Immature natural killer cell (primary cell): ENCODE data around the gene KLHL30. TPM values are rescaled to one million over a fixed set of nuclear protein-coding genes. Genes with fewer than 3 reads are reported as not detected.
A peak's percentile ranks its signal among the peaks of the same experiment; 100 is the strongest.
"Not testable (repeated sequence)": the region's sequence is repeated elsewhere in the genome, so short reads cannot be mapped to it uniquely, and the experiment has no call there.

Source experiments
- DNase-seq, 3 donors: peaks; one replicate each; pipeline ENCODE4 v3.0.0; 2022; ENCODE audit warnings: mixed read lengths in 1 of 3
- H3K27ac Mint-ChIP-seq, 6 donors: one replicate each; pipeline ENCODE4 v1.8.0; 2020; ENCODE audit warnings: mixed read lengths in 6 of 6, mild to moderate bottlenecking in 5 of 6, inconsistent platforms in 4 of 6, moderate library complexity in 3 of 6
- H3K27me3 Mint-ChIP-seq, 3 donors: one replicate each; pipeline ENCODE4 v1.8.0; 2020 to 2021; ENCODE audit warnings: low read depth in 3 of 3, mild to moderate bottlenecking in 3 of 3, mixed read lengths in 3 of 3, moderate library complexity in 3 of 3, inconsistent platforms in 1 of 3
- H3K36me3 Mint-ChIP-seq, 3 donors: one replicate each; pipeline ENCODE4 v1.8.0; 2020; ENCODE audit warnings: mixed read lengths in 3 of 3, inconsistent platforms in 2 of 3, mild to moderate bottlenecking in 2 of 3
- H3K4me1 Mint-ChIP-seq, 2 donors: one replicate each; pipeline ENCODE4 v1.8.0; 2020; ENCODE audit warnings: inconsistent platforms in 2 of 2, mild to moderate bottlenecking in 2 of 2, mixed read lengths in 2 of 2, moderate library complexity in 1 of 2
- H3K4me3 Mint-ChIP-seq, 5 donors: one replicate each; pipeline ENCODE4 v1.8.0; 2020; ENCODE audit warnings: mild to moderate bottlenecking in 5 of 5, mixed read lengths in 5 of 5, inconsistent platforms in 3 of 5, moderate library complexity in 3 of 5
- H3K9me3 Mint-ChIP-seq, 6 donors: one replicate each; pipeline ENCODE4 v1.8.0; 2020; ENCODE audit warnings: mild to moderate bottlenecking in 6 of 6, mixed read lengths in 6 of 6, inconsistent platforms in 4 of 6, moderate library complexity in 3 of 6
- polyA plus RNA-seq, 3 donors: library from polyadenylated mRNA; unstranded; fragments of 300-500 nt; fragmentation: Illumina TruSeq; gene quantifications; one replicate each; pipeline ENCODE4 v1.2.3, GENCODE V29; 2021

Gene KLHL30
- polyA plus RNA-seq, 3 donors from 2014 or later, result not detected

DNA sequence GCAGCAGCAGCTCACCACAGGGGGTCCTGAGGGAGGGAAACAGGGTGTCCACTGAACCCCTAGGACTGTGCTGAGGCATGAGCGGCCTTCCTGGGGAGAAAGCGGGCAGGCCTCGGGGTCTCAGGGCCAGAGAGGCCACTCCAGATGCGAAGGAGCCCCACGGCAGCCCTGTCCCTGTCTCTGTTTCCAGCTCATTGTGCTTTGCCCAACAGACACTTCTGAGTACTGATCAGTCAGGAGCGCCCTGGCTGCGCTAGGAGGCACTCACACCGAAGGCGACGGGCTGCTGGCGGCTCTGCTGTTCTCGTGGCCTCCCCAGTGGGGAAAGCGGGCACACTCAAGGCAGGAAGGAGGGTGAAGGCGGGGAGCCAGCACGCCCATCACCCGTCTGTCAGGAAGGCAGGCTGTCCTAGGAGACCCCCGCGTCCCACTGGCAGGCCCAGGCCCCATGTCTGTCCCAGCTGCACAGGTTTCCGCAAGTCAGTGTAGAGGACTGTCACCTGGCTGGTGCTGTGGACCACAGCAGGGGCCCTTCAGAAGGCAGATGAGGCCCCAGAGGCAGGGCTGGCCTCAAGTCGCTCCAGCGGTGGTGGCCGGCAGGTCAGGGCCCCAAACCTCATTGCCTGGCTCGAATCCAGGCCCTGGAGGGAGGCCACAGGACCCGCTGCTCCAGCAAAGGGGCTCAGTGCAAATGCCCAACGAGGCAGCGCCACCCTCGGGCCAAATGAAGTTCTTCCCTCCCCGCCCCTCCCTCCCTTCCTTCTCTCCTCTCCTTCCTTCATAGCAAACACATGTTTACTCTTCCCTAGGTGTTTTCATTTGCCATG lies 31.6 kb upstream of the KLHL30 start:
- Mint-ChIP-seq H3K27ac (no peak overlapping the region), H3K9me3 (no peaks in the 10 kb centered on the region), H3K36me3 (no peaks in the 10 kb centered on the region), H3K27me3 (peaks cover 2 to 5% (median 2%) of the 10 kb centered on the region in 3 donors), H3K4me1 (peaks cover 0 to 2% of the 10 kb centered on the region in 2 donors), H3K4me3 (no peak overlapping the region)
- DNase-seq, result no peak

DNA sequence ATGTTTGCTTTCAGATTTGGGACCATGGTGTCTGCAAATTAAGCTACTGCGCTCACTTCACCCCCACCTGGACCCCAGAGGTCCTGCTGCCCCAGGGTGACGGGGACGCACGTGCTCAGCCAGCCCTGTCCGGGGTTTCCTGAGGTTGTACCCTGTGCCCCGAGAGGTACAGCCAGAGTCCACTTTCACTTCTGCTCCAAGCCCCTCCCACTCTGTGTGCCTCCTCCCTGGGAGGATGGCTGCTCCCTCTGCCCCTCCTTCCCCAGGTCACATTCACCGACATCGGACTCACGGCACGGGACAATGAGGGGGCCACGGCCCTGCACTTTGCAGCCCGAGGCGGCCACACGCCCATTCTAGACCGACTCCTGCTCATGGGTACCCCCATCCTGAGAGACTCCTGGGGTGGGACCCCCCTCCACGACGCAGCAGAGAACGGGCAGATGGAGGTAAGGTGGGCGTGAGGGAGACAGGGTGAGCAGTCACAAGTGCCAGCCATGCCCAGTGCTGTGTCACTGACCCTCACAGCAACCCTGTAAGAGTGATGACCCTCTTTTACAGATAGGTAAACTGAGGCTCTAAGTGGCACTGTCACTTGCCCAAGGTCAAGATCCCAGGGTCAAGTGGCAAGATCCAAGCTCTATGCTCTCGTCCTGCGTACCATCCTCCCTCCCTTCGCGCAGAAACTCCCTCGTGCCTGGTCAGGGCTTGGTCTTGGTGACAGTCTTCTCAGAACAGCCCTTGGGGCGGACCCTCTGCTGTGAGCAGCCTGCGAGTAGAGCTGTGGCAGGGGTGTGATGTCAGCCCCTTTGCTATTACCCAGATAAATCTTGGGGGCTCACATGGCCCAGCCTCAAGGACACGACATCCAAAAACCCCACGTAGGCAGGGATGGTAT lies 30.7 kb upstream of the KLHL30 start:
- Mint-ChIP-seq H3K4me1 (peaks cover 0 to 2% of the 10 kb centered on the region in 2 donors), H3K36me3 (peaks cover 0 to under 1% (median 0%) of the 10 kb centered on the region in 3 donors), H3K4me3 (no peak overlapping the region), H3K27ac (no peak overlapping the region), H3K9me3 (peaks cover 0 to 3% (median 1%) of the 10 kb centered on the region in 6 donors), H3K27me3 (peaks cover 2 to 5% (median 2%) of the 10 kb centered on the region in 3 donors)
- DNase-seq, result no peak

DNA sequence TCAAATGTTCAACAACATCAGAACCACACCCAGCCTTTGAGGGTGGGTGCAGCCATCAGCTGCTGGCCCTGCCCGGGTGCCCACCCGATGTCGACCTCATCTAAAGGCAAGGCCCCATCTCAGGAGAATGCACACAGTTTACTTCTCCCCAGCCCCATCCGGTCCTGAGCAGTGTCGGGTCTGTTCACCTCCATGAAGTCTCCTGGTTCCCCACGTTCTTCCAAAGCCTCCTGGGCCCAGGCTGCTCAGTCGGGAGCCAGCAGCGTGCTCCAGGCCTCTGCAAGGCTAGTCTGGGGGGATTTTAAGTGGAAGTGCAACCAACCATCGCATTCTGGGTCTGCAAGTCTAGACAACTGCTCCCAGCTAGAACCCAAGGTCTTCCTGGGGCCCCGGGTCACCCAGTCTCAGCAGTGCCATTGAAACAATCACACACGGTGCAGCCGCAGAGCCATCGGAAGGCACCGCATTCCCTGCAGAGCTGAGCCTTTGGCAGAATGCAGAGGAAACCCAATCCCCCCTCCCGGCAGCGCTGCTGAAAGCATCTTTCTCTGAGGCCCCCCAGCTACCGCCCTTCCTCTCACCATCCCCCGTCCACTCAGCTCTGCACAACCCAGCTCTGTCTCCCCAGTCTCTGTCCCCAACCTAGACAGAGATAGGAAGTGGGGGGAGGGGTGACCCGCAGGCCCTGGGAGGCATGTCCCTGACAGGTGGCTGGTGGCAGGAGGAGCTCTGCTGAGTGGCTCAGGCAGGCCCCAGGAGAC lies 29.9 kb upstream of the KLHL30 start:
- DNase-seq, result no peak
- peaks cover 0 to 9% (median 4%) of the 10 kb centered on the region in 6 donors for H3K9me3 Mint-ChIP-seq
- H3K4me3 Mint-ChIP-seq, result no peak overlapping the region

DNA sequence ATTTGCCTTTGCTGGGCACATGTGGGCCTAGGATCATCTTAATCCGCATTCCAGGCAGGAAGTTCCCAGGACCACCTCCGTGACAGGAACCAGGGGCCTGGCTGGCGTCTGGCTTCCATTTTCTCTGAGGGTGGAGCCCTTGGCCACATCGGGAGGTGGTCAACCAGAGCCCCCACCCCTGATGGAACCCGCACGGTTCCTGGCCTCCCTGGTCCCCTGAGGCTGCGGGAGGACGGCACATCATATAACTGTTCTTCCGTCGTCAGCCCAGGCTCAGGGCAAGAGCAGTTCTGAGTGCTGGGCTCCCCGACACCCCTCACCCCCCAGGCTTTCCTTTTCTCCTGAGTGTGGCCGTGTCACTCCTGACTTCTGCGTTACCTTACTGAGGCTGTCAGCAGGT lies 24.9 kb upstream of the KLHL30 start:
- Mint-ChIP-seq H3K4me1 (no peaks in the 10 kb centered on the region), H3K4me3 (no peak overlapping the region)

More for the DNA sequence above, 29.9 kb upstream of the KLHL30 start:
- Mint-ChIP-seq H3K27ac (no peak overlapping the region), H3K4me1 (peaks cover 0 to 2% of the 10 kb centered on the region in 2 donors), H3K36me3 (peaks cover 0 to 5% (median 0%) of the 10 kb centered on the region in 3 donors), H3K27me3 (peaks cover 2 to 5% (median 2%) of the 10 kb centered on the region in 3 donors)

DNA sequence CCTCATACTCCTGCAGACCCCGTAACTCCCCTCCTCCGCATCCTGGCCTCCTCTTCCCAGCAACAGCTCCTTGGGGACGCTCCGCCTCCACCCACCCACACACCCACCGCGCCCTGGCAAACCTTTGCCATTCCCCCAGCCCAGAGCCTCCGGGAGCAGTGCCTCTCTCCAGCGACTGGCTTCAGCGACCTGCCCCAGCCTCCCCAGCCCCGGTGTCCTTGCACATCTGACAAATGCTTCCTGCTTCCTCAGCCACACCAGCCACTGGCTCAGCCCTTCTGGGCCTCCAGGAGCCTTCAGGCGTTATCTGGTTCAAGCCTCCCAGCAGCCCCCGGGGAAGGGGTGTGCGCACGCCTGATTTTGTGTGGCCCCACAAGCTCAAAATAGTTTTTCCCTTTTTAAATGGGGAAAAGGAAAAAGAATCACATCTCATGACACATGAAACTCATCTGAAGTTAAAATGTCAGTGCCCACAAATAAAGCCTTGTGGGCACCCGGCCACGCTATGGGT lies 24.1 kb upstream of the KLHL30 start:
- Mint-ChIP-seq H3K4me1 (no peaks in the 10 kb centered on the region), H3K27ac (no peak overlapping the region), H3K4me3 (no peak overlapping the region), H3K27me3 (peaks cover 0 to 11% (median 6%) of the 10 kb centered on the region in 3 donors), H3K9me3 (peaks cover 0 to 9% (median 4%) of the 10 kb centered on the region in 6 donors), H3K36me3 (peaks cover 0 to 5% (median 0%) of the 10 kb centered on the region in 3 donors)
- no peak for DNase-seq

More for the DNA sequence above, 24.9 kb upstream of the KLHL30 start:
- Mint-ChIP-seq H3K36me3 (peaks cover 0 to 5% (median 0%) of the 10 kb centered on the region in 3 donors), H3K27me3 (peaks cover 0 to 11% (median 8%) of the 10 kb centered on the region in 3 donors), H3K9me3 (peaks cover 0 to 9% (median 4%) of the 10 kb centered on the region in 6 donors), H3K27ac (no peak overlapping the region)
- DNase-seq, result no peak

DNA sequence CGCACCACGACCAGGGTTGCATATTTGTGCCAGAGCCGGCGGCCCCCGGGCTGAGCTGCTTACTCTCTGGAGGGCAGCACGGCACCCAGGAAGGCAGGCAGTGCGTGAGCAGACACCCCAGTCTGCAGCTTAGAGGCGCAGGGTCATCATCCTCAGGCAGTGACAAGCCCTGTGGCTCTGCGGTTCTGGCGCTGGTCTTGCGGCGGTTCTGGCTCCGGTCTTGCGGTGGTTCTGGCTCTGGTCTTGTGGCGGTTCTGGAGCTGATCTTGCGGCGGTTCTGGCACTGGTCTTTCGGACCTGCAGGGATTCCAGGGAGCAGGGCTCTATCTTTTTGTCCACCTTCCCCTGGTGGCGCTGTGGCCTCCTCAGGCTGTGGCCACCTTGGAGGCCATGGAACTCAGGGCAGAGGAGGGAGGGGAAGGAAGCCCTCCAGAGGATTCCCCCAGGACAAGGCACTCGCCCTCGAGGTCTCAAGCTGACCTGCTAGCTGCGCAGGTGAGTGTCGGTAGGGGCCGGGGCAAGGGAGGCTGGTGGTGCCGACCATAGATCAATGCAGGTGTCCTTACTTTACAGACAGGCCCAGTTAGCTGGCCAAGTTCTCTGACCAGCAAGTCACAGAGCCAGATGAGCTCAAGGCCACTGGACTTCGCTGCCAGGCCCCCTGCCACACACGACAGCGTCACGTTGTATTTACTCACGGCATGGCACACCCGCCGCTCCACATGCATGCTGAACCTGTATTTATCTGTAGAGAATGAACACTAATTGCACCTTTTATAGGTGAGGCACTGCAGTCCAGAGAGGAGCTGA lies 23.4 kb upstream of the KLHL30 start:
- Mint-ChIP-seq H3K27me3 (peaks cover 0 to 9% (median 6%) of the 10 kb centered on the region in 3 donors), H3K36me3 (peaks cover 0 to 5% (median 0%) of the 10 kb centered on the region in 3 donors), H3K4me1 (no peaks in the 10 kb centered on the region), H3K27ac (no peak overlapping the region), H3K9me3 (peaks cover 0 to 9% (median 4%) of the 10 kb centered on the region in 6 donors), H3K4me3 (no peak overlapping the region)
- no peak for DNase-seq

DNA sequence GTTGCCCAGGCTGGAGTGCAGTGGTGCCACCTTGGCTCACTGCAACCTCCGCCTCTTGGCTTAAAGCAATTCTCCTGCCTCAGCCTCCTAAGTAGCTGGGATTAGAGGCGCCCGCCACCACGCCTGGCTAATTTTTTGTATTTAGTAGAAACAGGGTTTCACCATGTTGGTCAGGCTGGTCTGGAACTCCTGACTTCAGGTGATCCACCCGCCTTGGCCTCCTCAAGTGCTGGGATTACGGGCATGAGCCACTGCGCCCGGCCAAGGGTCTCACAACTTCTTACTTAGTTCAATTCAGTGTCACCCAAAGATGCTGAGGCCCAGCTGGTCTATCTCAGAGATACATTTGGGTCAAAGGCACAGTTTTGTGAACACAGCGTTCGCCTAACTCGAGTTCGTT lies 22.8 kb upstream of the KLHL30 start:
- not testable (repeated sequence) for DNase-seq, H3K36me3 Mint-ChIP-seq, H3K27me3 Mint-ChIP-seq, H3K4me3 Mint-ChIP-seq, H3K9me3 Mint-ChIP-seq, H3K4me1 Mint-ChIP-seq, H3K27ac Mint-ChIP-seq

DNA sequence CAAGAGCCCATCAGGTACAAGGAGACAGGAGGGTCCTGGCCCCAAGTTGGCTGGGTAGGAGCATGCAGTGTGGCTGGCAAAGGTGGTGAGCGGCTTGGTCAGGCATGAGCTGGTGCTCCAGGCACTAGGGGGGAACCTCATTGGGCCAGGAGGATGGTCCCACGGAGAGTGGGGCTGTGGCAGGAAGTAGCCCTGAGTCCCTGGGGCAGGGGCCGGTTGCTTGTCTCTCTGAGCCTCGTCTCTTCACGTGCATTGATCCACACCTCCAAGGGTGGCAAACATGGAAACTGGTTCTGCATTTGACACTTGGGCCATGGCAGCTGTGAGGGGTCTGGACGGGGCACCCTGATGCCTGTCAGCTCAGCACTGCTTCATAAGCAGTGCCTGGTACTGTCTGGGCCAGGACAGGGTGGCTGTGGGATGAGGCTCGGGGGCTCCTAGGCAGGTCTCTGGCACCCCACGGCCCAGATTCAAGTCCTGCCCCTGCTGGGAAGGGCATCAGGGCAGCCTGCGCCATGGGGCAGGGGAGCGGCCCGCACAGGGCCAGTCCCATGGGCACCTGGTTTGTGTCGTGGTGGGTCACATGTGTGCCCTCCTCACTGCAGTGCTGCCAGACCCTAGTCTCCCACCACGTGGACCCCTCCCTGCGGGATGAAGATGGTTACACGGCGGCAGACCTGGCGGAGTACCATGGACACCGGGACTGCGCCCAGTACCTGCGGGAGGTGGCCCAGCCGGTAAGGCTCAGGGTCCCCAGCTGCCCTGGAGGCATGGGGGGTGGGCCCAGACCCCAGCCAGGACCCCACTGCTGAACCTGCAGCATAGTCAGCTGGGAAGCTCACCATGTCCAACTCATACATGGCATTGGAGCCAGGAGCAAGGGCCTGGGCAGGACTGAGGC lies 21.9 kb upstream of the KLHL30 start:
- H3K9me3 Mint-ChIP-seq, result peaks cover 0 to 9% (median 4%) of the 10 kb centered on the region in 6 donors
- no peak overlapping the region for H3K4me3 Mint-ChIP-seq
- H3K27ac Mint-ChIP-seq, result no peak overlapping the region
- DNase-seq, result no peak
- H3K27me3 Mint-ChIP-seq, result peaks cover 0 to 9% (median 6%) of the 10 kb centered on the region in 3 donors
- no peaks in the 10 kb centered on the region for H3K4me1 Mint-ChIP-seq
- H3K36me3 Mint-ChIP-seq, result peaks cover 0 to 5% (median 0%) of the 10 kb centered on the region in 3 donors

DNA sequence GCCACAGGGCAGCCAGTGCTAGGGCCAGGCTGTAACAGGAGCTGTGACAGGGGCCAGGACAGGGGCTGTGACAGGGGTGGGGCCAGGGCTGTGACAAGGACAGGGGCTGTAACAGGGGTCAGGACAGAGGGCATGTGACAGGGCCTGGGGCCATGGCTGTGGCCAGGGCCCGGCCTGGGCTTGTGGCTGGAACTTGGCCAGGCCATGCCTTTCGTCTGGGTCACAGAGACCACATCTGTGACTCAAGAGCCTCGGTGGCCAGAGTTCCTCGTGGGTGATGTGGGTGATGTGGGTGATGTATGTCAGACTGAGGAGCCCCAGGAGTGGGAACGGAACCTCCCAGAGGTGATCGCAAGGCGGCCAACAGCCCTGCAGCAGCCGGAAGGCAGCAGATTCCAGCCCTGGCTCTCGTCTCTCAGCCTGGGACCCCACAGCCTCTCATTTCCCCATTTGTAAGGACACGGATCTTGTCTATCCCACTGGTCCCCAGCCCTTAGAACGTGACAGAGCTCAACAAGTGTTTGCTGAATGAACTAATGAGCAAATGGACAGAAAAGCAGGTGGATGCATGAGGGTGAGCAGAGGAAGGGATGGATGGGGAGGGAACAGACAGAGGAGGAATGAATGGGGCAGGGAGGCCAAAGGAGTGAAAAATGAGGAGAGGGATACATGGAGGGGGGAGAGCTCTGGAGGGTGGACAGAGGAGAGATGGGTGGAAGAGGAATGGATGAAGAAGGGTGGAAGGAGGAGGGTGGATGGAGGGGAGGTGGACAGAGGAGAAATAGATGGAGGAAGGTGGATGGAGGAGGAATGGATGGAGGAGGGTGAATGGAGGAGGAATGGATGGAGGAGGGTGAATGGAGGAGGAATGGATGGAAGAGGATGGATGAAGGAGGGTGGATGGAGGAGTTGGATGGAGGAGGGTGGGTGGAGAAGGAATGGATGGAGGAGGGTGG lies 21.0 kb upstream of the KLHL30 start:
- Mint-ChIP-seq H3K9me3 (peaks cover 0 to 9% (median 3%) of the 10 kb centered on the region in 6 donors), H3K4me3 (no peak overlapping the region), H3K4me1 (no peaks in the 10 kb centered on the region), H3K36me3 (peaks cover 0 to 5% (median 0%) of the 10 kb centered on the region in 3 donors), H3K27me3 (peaks cover 0 to 9% (median 6%) of the 10 kb centered on the region in 3 donors), H3K27ac (peak overlapping the region in 1 of 6 donors; percentile 46)
- no peak for DNase-seq

DNA sequence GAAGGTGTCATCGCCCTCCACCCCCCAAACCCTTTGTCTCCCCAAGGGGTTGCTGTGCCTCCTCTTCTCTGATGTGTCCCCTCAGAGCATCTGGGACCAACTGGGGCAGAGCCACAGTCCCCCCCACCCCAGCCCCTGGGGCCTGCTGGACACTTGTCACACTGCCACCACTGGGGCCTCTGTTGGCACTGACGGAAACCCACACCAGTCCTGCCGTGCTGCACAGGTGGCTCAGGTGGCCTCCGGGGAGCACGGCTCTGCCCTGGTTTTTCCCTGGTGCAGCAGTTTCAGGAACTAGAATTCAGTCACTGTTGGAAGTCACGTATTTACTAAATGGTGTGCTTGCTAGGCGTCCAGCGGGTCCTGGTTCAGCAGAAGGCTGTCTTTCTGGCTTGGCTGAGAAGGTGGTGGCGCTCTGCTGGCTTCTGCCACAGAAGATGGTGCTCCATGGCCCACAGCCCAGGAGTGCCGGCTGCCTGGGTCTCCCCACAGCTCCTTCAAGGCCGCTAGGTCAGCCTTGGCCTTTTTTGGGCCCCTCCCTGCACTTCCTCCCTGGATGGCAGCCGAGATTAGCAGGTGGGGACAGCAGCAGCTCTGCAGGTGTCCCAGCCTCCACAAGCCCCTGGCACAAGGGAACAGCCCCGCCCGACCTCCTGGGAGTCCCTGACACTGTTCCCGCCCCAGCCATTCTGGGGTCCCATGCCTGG lies 18.6 kb upstream of the KLHL30 start:
- H3K27ac Mint-ChIP-seq, result no peak overlapping the region
- no peaks in the 10 kb centered on the region for H3K36me3 Mint-ChIP-seq

More for the DNA sequence above, 18.6 kb upstream of the KLHL30 start:
- no peak for DNase-seq
- Mint-ChIP-seq H3K9me3 (no peaks in the 10 kb centered on the region), H3K27me3 (peaks cover 0 to 8% (median 8%) of the 10 kb centered on the region in 3 donors), H3K4me1 (no peaks in the 10 kb centered on the region), H3K4me3 (no peak overlapping the region)
